Lower lobe of right lung (tissue), 2 donors: ENCODE data around the gene MYCL. TPM values are rescaled to one million over a fixed set of nuclear protein-coding genes. Genes with fewer than 3 reads are reported as not detected.

Source experiments
- ATAC-seq, 2 donors: fragments of 200-7000 bp; cut with Tn5 transposase; one replicate each; pipeline ENCODE4 v1.9.1; 2020 to 2022; ENCODE audit warnings: mild to moderate bottlenecking in 2 of 2, moderate library complexity in 2 of 2
- DNase-seq: peaks from one replicate; pipeline ENCODE4 v3.0.0-alpha.2; 2020
- H3K27ac ChIP-seq: fragments of 200-600 bp; one replicate; pipeline ENCODE4 v1.8.0; 2022
- H3K27me3 ChIP-seq: fragments of 200-600 bp; one replicate; pipeline ENCODE4 v1.8.0; 2022; ENCODE audit warnings: low read depth
- H3K36me3 ChIP-seq: fragments of 200-600 bp; one replicate; pipeline ENCODE4 v1.8.0; 2022; ENCODE audit warnings: mild to moderate bottlenecking
- H3K4me1 ChIP-seq: fragments of 200-600 bp; one replicate; pipeline ENCODE4 v1.8.0; 2022
- H3K4me3 ChIP-seq: fragments of 200-600 bp; one replicate; pipeline ENCODE4 v1.8.0; 2022; ENCODE audit warnings: mild to moderate bottlenecking
- H3K9me3 ChIP-seq: fragments of 200-600 bp; one replicate; pipeline ENCODE4 v1.8.0; 2022
- CTCF ChIP-seq: fragments of 200-600 bp; IDR thresholded peaks from one replicate; pipeline ENCODE4 v1.8.0; 2022; ENCODE audit warnings: antibody characterized with exemption, mild to moderate bottlenecking
- intact Hi-C: fragments of 100-400 bp; cut with DNase I; formaldehyde crosslinking; loops from one replicate; pipeline ENCODE4 v1.11.0; 2022
- total RNA-seq: library from RNA; stranded (reverse); fragmentation: NEBNext Ultra II Directional; extraction: Animal tissue kit (Norgen Biotek cat#: 25700); gene quantifications from one replicate; pipeline ENCODE4 v1.2.1, GENCODE V29; 2021
- donor health status: DM: no; HTN: yes; CAD: no; lungs with severe emphysema.

MYCL gene
- total RNA-seq, 1 donor from 2014 or later: 3.9 TPM

- H3K36me3 ChIP-seq: no peaks in the 10 kb centered on the region
- intact Hi-C loops: no loop called here
- H3K27ac ChIP-seq: peak overlapping the region; percentile 49
- peaks cover 38% of the 10 kb centered on the region for H3K4me1 ChIP-seq
- TF ChIP-seq CTCF: no peak
- no peaks in the 10 kb centered on the region for H3K9me3 ChIP-seq
- H3K27me3 ChIP-seq: peaks cover 8% of the 10 kb centered on the region
- DNase-seq: no peak
- peak; percentile 68 to 83 for ATAC-seq
- H3K4me3 ChIP-seq: no peak overlapping the region
Measured at GRCh38 chr1:39892601-39893595, 8.8 kb downstream of the MYCL start.

GRCh38 chr1:39890880-39891279 is 10.8 kb downstream of the MYCL start:
- H3K4me1 ChIP-seq: peaks cover 38% of the 10 kb centered on the region
- intact Hi-C loops: no loop called here
- H3K9me3 ChIP-seq: no peaks in the 10 kb centered on the region
- ATAC-seq: no peak
- peaks cover 8% of the 10 kb centered on the region for H3K27me3 ChIP-seq
- H3K36me3 ChIP-seq: no peaks in the 10 kb centered on the region
- H3K4me3 ChIP-seq: no peak overlapping the region
- no peak for TF ChIP-seq CTCF
- no peak for DNase-seq
- no peak overlapping the region for H3K27ac ChIP-seq

- Histone ChIP-seq H3K36me3 (no peaks in the 10 kb centered on the region), H3K4me1 (peaks cover 33% of the 10 kb centered on the region), H3K9me3 (no peaks in the 10 kb centered on the region), H3K27me3 (peaks cover 8% of the 10 kb centered on the region), H3K4me3 (no peak overlapping the region), H3K27ac (no peak overlapping the region)
- ATAC-seq: peak in 1 of 2 donors; percentile 12
- no peak for TF ChIP-seq CTCF
- intact Hi-C loops: no loop called here
- no peak for DNase-seq
Measured at GRCh38 chr1:39890273-39890672, 11.4 kb downstream of the MYCL start.

GRCh38 chr1:39886757-39887231 is 14.9 kb downstream of the MYCL start:
- intact Hi-C loops: no loop called here
- no peak overlapping the region for H3K27ac ChIP-seq
- no peaks in the 10 kb centered on the region for H3K36me3 ChIP-seq

GRCh38 chr1:39885516-39885915 is 16.2 kb downstream of the MYCL start:
- no peaks in the 10 kb centered on the region for H3K36me3 ChIP-seq
- no peak overlapping the region for H3K27ac ChIP-seq
- no peak for TF ChIP-seq CTCF
- DNase-seq (no peak), ATAC-seq (no peak)
- intact Hi-C loops: no loop called here
- H3K4me3 ChIP-seq: no peak overlapping the region
- H3K9me3 ChIP-seq: no peaks in the 10 kb centered on the region
- no peaks in the 10 kb centered on the region for H3K27me3 ChIP-seq
- H3K4me1 ChIP-seq: peaks cover 22% of the 10 kb centered on the region

More at GRCh38 chr1:39886757-39887231, 14.9 kb downstream of the MYCL start:
- DNase-seq (no peak), ATAC-seq (no peak)
- no peak for TF ChIP-seq CTCF
- peaks cover 16% of the 10 kb centered on the region for H3K4me1 ChIP-seq
- H3K9me3 ChIP-seq: no peaks in the 10 kb centered on the region
- no peaks in the 10 kb centered on the region for H3K27me3 ChIP-seq
- H3K4me3 ChIP-seq: no peak overlapping the region
